Endodermal cell (in vitro differentiated cells): ENCODE data around the gene IMPA2. TPM values are rescaled to one million over a fixed set of nuclear protein-coding genes. Genes with fewer than 3 reads are reported as not detected.

ENCODE experiments used
- DNase-seq: peaks from one replicate; pipeline ENCODE4 v3.0.0-alpha.2; 2017
- H3K27ac ChIP-seq: 2 replicates; pipeline ENCODE4 v1.5.1; 2013; ENCODE audit warnings: mild to moderate bottlenecking, low read depth, low read length, moderate library complexity
- H3K27me3 ChIP-seq: 2 replicates; pipeline ENCODE4 v1.6.1; 2013; ENCODE audit warnings: mild to moderate bottlenecking, low read length, moderate library complexity; ENCODE audit not compliant: insufficient read depth, control insufficient read depth, poor library complexity, severe bottlenecking
- H3K36me3 ChIP-seq: 2 replicates; pipeline ENCODE4 v1.7.0; 2013; ENCODE audit warnings: mild to moderate bottlenecking, low read length, moderate library complexity; ENCODE audit not compliant: control insufficient read depth, insufficient read depth
- H3K4me1 ChIP-seq: one replicate; pipeline ENCODE4 v1.7.0; 2013; ENCODE audit warnings: low read length; ENCODE audit not compliant: control insufficient read depth, insufficient read depth
- H3K4me3 ChIP-seq: 2 replicates; pipeline ENCODE4 v1.5.1; 2013; ENCODE audit warnings: mild to moderate bottlenecking, low read length, moderate library complexity
- H3K9ac ChIP-seq: 2 replicates; pipeline ENCODE4 v1.6.1; 2013; ENCODE audit warnings: mild to moderate bottlenecking, low read length, moderate library complexity; ENCODE audit not compliant: poor library complexity, severe bottlenecking; ENCODE audit errors: extremely low read depth
- H3K9me3 ChIP-seq: 2 replicates; pipeline ENCODE4 v1.6.1; 2013; ENCODE audit warnings: mild to moderate bottlenecking, low read length, moderate library complexity; ENCODE audit not compliant: control insufficient read depth
- H3K27ac Mint-ChIP-seq: 2 replicates; pipeline ENCODE4 v1.8.0; 2020; ENCODE audit warnings: mixed read lengths
- H3K27me3 Mint-ChIP-seq: 2 replicates; pipeline ENCODE4 v1.8.0; 2021; ENCODE audit warnings: mild to moderate bottlenecking, mixed read lengths; ENCODE audit not compliant: insufficient read depth
- H3K36me3 Mint-ChIP-seq: 2 replicates; pipeline ENCODE4 v1.8.0; 2020; ENCODE audit warnings: low read depth, mixed read lengths
- H3K4me1 Mint-ChIP-seq: 2 replicates; pipeline ENCODE4 v1.8.0; 2020; ENCODE audit warnings: mixed read lengths
- H3K4me3 Mint-ChIP-seq: 2 replicates; pipeline ENCODE4 v1.8.0; 2020; ENCODE audit warnings: mild to moderate bottlenecking, moderate library complexity, mixed read lengths
- H3K9me3 Mint-ChIP-seq: 2 replicates; pipeline ENCODE4 v1.8.0; 2020; ENCODE audit warnings: mild to moderate bottlenecking, mixed read lengths
- WGBS, 2 experiments: methylation state at CpG; one replicate each; pipeline versions ENCODE4 v1.1.5 to v1.1.7; 2013; ENCODE audit warnings: missing lambda C conversion rate in 2 of 2, mixed read lengths in 1 of 2; ENCODE audit not compliant: insufficient coverage in 1 of 2, insufficient read length in 1 of 2; 5-methylcytosine and 5-hydroxymethylcytosine counted together
- total RNA-seq, 2 donors: library from RNA; stranded (reverse); fragmentation: NEBNext Ultra II Directional in 1 of 2; extraction: Animal tissue kit (Norgen Biotek cat#: 25700) in 1 of 2; gene quantifications; 2 replicates in 1 of 2; 3 replicates in 1 of 2; pipeline ENCODE4 v1.2.1, GENCODE V29; 2021
- TF ChIP-seq, protein P1 (sequence below): fragments of 200-600 bp; sonication (generic); conservative IDR thresholded peaks from 2 replicates; pipeline ENCODE4 v1.5.0; 2021; ENCODE audit warnings: antibody characterized with exemption, mild to moderate bottlenecking

Gene IMPA2
- total RNA-seq, 2 donors from 2014 or later: 68.0 to 88.9 TPM

- H3K36me3 ChIP-seq: no peaks in the 10 kb centered on the region
- H3K9ac ChIP-seq: no peak overlapping the region
- H3K27ac ChIP-seq: no peak overlapping the region
- H3K27ac Mint-ChIP-seq: peak overlapping the region; percentile 46
- peaks cover 38% of the 10 kb centered on the region for H3K4me1 Mint-ChIP-seq
- H3K4me1 ChIP-seq: peaks cover 11% of the 10 kb centered on the region
- no peaks in the 10 kb centered on the region for H3K9me3 Mint-ChIP-seq
- WGBS, 2 experiments: 90 to 95% methylated on average over 9 of the region's 9 CpGs
- H3K4me3 Mint-ChIP-seq: no peak overlapping the region
- H3K27me3 ChIP-seq: no peaks in the 10 kb centered on the region
- H3K4me3 ChIP-seq: no peak overlapping the region
- peaks cover 3% of the 10 kb centered on the region for H3K36me3 Mint-ChIP-seq
- TF ChIP-seq, protein P1, sequence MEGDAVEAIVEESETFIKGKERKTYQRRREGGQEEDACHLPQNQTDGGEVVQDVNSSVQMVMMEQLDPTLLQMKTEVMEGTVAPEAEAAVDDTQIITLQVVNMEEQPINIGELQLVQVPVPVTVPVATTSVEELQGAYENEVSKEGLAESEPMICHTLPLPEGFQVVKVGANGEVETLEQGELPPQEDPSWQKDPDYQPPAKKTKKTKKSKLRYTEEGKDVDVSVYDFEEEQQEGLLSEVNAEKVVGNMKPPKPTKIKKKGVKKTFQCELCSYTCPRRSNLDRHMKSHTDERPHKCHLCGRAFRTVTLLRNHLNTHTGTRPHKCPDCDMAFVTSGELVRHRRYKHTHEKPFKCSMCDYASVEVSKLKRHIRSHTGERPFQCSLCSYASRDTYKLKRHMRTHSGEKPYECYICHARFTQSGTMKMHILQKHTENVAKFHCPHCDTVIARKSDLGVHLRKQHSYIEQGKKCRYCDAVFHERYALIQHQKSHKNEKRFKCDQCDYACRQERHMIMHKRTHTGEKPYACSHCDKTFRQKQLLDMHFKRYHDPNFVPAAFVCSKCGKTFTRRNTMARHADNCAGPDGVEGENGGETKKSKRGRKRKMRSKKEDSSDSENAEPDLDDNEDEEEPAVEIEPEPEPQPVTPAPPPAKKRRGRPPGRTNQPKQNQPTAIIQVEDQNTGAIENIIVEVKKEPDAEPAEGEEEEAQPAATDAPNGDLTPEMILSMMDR: no peak
- H3K9me3 ChIP-seq: no peaks in the 10 kb centered on the region
- no peak for DNase-seq
- H3K27me3 Mint-ChIP-seq: peaks cover 3% of the 10 kb centered on the region
Observed at GRCh38 chr18:11986061-11986460, 4.8 kb downstream of the IMPA2 start.

- Mint-ChIP-seq H3K27me3 (peaks cover 3% of the 10 kb centered on the region), H3K27ac (no peak overlapping the region), H3K4me1 (peaks cover 38% of the 10 kb centered on the region), H3K4me3 (no peak overlapping the region), H3K36me3 (peaks cover 3% of the 10 kb centered on the region), H3K9me3 (no peaks in the 10 kb centered on the region)
- WGBS, 2 experiments: 97 to 99% methylated on average over 6 to 7 of the region's 7 CpGs
- no peak overlapping the region for H3K4me3 ChIP-seq
- H3K9ac ChIP-seq: no peak overlapping the region
- no peaks in the 10 kb centered on the region for H3K9me3 ChIP-seq
- no peak overlapping the region for H3K27ac ChIP-seq
- H3K27me3 ChIP-seq: no peaks in the 10 kb centered on the region
- TF ChIP-seq, protein P1: no peak
- no peaks in the 10 kb centered on the region for H3K36me3 ChIP-seq
- no peak for DNase-seq
- peaks cover 11% of the 10 kb centered on the region for H3K4me1 ChIP-seq
Observed at GRCh38 chr18:11987527-11987926, 6.2 kb downstream of the IMPA2 start.

DNA sequence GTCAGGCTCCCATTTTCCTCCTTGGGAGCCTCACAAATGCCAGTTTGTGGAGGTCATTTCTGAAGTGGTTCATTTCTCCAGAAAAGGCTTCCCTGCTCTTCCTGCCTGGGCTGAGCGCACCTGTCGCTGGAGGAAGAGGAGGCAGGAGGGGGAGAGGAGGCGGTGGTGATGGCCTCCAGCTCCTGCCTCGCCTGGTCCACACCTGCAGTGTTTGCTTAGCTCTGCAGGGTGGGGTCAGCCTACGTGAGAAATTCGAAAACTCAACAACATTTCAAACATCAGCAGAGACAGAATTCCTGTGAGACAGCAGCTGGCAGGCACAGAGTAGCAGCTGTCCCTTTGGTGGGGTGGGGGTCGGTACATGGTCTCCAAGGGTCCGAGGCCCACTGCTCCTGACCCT is 7.9 kb downstream of the IMPA2 start:
- peaks cover 8% of the 10 kb centered on the region for H3K4me1 ChIP-seq
- H3K27ac ChIP-seq: no peak overlapping the region
- no peak overlapping the region for H3K4me3 ChIP-seq
- WGBS, 2 experiments: 83 to 90% methylated on average over 5 to 8 of the region's 8 CpGs
- TF ChIP-seq, protein P1: no peak
- no peaks in the 10 kb centered on the region for H3K9me3 ChIP-seq
- Mint-ChIP-seq H3K36me3 (peaks cover 3% of the 10 kb centered on the region), H3K4me3 (no peak overlapping the region), H3K9me3 (no peaks in the 10 kb centered on the region), H3K27ac (no peak overlapping the region), H3K4me1 (peaks cover 29% of the 10 kb centered on the region), H3K27me3 (no peaks in the 10 kb centered on the region)
- no peak overlapping the region for H3K9ac ChIP-seq
- H3K36me3 ChIP-seq: no peaks in the 10 kb centered on the region
- no peak for DNase-seq
- H3K27me3 ChIP-seq: no peaks in the 10 kb centered on the region
